DMS114 treated with DMSO at 0.1 percent for 48 hours (cell line): ENCODE results near the gene SUN5.

Experiments
- DNase-seq: peaks from one replicate; lab custom pipeline; 2025; ENCODE audit not compliant: unreplicated experiment; lab: John Stamatoyannopoulos, UW

Gene SUN5

DNA sequence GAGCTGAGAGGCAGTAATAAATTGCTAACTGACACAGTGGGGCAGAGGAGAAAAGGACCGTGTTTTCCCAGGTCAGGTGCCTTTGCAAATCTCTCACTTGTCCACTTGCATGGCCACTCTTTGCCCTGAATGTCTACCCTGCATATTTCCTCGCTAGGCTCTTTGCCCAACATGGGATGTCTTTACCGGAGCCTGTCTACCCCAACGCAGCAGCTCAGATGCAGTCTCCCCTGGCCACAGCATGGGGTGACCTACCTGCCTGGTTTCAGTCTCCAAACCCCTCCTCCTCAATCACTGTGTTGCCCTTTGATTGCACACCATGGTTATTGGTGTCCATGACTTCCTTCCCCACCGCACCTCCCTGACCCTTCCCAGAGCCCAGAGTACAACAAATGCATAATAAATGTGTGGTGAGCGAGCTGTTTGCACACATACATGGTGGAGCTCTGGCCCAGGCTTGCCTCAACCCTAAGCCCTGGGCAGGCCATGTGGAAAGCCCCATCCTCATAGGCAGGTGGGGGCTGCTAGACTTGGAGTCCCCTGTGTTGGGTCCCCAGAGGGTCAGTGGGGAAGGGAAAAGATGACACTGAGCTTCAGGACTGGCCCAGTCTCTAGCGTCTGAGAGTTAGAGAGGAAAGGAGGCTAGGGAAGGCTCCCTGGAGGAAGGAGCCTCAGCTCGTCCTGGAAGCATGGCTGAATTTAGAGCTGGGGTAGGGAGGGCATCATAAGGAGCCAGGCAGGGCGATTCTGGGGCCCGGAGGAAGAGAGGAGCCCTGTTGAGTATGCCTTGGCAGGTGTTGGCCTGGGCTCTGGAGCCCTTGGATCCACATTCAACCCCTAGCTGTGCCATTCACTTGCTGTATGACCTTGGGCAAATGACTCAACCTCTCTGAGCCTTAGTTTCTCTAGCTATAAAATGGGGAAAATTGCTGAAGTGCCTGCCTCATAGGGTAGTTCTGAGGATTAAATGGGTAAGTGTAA lies 22.8 kb upstream of the SUN5 start:
- DNase-seq = no peak

- no peak for DNase-seq
These were observed 22.0 kb upstream of the SUN5 start for GRCh38 chr20:33026072-33026778.

- no peak for DNase-seq
These were observed 21.2 kb upstream of the SUN5 start for GRCh38 chr20:33025318-33025876.

GRCh38 chr20:33024609-33025317 lies 20.5 kb upstream of the SUN5 start:
- no peak for DNase-seq

DNA sequence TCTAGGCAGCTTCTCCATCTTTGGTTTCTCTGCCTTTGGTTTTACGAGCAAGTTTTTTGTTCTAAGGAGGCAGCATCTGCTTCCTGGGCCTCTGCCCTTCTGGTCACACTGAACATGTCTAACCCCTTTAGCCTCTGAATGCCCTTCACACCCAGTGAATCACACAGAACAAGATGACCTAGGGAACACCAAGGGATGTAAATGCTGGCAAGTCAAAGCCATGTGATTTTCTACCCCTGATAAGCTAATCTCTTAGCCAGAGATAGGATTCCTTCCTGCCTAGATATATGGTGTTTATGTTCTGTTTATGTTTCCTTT lies 20.0 kb upstream of the SUN5 start:
- no peak for DNase-seq

DNA sequence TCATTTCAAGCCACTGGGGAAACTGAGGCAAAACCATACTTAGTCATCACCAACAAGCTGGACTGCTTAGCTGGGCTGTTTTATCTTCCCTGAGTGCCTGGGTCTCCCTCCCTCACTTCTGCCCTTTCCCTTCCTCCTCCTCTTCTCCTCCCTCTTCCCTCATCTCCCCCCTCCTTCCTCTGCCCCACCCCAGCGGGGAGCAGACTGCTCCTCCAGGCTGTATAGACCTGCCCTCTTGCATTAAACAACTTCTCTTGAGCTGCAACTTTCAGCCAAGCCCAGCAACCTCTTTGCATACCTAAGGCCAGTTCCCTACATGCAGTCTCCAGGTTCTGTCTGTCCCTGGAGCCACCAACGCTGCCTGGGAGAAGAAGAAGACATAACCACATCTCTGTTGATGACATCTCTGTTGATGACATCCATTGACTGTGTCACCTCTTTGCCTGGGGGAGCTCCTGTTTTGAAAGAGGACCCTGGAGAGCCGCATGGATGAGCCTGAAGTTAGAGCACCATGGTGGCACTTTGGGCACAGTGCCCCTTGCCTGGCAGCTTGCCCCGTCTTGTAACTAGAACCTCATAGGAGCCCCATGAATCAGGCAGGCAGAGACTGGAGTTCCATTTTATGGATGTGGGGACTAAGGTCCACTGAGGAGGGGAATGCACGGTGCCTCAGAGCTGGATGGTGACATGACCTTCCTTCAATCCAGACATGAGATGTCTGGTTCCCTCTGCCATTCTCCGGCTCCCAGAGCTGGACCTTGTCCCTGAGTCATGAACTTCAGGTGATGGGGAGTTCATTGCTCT lies 19.4 kb upstream of the SUN5 start:
- no peak for DNase-seq

DNA sequence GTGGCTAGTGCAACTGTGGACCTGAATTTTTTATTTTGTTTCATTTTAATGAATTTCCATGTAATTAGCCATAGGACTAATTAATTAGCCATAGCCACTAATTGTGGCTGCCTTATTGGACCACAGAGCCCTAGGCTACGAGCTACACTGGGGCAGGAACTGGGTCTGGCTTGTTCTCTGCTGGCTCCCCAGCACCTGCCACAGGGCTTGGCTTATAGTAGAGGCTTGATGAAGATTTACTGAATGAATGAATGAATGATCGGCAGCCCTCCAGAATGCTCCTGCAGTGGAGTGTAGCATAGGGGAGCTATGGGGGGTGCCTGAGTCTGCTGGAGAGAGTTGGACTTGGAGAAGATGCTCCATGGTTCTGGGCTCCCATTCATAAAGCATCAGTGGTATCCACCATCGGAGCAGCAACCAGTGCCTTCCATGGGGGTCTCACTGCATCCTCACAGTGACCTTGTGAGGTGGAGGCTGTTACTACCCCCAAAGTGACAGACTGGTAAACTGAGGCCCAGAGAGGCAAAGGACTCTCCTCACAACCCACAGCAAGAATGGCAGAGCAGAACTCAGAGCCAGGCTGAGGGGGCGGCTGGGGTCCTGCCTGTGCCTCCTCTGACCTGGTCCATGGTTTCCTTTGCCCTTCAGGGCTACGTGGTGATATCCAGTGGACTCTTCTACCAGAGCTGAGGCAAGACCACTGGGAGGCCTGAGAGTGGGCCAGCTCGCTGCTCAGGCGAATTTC lies 18.6 kb upstream of the SUN5 start:
- DNase-seq = no peak

GRCh38 chr20:33022289-33022688 lies 18.1 kb upstream of the SUN5 start:
- no peak for DNase-seq

- no peak for DNase-seq
These were observed 17.6 kb upstream of the SUN5 start for GRCh38 chr20:33021879-33022278.

DNA sequence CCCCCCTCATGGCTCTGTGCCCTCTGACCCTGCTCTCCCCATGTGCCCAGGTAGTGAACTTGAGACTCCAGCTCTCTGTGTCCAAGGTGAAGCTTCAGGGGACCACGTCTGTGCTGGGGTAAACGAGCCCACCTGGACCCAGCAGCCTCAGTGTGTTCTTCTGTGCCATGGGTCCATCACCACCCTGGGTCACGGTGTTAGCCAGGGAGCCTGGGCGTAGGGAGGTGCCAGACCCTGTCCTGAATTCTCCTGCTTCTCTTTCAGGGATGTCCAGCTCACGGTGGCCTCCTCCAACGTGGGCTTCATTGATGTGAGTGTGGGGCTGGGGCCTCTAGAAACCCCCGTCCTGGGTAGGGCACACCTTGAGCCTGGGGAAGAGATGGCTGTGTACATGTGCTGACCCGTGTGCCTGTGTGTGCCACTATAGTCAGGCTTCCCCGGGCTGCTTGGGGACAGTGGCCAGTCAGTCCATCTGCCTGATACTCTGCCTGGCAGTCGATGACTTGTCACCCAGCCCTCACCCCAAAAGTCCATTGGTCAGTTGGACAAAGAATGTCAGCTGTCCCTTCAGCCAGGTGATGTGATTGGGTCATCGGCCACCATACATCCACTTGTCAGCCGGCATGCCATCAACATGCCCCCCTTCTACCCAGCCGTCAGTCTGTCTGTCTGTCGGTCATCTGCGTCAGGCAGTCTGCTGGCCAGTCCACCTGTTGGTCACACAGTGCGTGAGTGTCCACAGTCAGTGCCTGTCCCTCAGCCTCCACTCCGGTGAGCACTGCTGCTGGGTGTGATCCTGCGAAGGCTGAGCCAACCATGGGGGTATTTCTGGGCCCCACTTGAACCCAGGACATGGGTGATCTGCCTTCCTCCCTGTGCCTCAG lies 16.3 kb upstream of the SUN5 start:
- no peak for DNase-seq

GRCh38 chr20:33019465-33020277 lies 15.4 kb upstream of the SUN5 start:
- DNase-seq = no peak

GRCh38 chr20:33018169-33018931 lies 14.1 kb upstream of the SUN5 start:
- no peak for DNase-seq

DNA sequence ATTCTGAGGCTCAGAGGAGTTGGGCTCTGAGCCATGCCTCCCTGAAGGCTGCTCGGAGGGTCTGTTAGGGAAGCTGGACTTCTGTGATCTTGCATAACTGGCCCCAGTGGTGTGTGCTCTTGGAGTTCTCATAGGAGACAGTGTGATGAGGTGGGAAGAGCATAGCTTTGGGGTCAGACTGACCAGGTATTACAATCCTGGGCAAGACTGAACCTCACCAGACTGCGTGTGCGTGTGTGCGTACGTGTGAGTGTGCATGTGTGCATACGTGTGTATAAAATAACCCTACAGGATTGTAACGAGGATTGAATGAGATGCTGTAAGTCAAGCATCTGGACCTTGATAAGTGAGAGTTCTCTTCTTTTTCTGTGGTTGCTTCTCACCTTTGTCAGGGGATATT lies 13.3 kb upstream of the SUN5 start:
- DNase-seq = no peak

- no peak for DNase-seq
These were observed 12.4 kb upstream of the SUN5 start for GRCh38 chr20:33016581-33017109.

DNA sequence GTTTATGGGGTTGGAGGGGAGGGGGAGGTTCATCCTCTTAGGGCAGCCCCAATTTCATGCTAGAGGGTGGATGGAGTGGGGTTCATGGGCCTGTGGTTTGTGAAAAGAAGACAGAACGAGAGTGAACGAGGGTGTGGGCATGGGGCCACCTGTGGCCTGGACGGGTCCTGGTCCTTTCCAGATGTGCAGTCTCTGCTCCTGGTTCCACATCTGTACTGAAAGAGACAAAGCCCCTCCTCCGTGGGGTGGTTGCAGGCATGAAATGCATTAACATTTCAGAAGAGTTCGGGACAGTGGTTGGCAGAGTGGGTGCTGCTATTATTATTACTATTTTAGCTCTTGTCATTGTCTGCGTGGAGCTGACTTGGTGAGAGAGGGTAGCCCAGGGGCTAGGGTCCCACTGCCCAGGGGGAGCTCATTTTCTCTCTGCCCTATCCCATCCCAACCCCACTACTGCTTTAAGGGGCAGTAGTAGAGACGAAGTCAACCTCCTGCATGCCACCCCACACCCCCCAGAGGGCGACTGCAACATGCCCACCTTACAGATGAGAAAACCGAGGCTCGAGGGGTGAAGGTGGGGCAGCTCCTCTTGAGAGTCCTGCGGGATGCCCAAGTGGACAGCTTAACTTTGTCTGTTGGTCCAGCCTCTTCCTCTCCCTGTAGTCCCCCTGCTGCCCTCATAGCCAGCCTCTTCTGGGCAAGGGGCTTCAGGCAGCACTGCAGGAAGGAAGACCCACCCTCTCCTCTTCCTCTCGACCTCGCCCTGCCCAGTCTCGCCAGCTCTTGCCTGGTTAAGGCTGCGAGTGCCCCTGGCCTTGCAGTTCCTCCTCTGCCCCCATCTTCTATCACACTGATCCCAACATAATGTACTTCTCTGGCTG lies 11.7 kb upstream of the SUN5 start:
- no peak for DNase-seq

GRCh38 chr20:33015114-33015484 lies 10.9 kb upstream of the SUN5 start:
- DNase-seq = no peak
